ENCODE results near the gene RTL1.
A peak's percentile ranks its signal among the peaks of the same experiment; 100 is the strongest.

The RTL1 gene

DNA sequence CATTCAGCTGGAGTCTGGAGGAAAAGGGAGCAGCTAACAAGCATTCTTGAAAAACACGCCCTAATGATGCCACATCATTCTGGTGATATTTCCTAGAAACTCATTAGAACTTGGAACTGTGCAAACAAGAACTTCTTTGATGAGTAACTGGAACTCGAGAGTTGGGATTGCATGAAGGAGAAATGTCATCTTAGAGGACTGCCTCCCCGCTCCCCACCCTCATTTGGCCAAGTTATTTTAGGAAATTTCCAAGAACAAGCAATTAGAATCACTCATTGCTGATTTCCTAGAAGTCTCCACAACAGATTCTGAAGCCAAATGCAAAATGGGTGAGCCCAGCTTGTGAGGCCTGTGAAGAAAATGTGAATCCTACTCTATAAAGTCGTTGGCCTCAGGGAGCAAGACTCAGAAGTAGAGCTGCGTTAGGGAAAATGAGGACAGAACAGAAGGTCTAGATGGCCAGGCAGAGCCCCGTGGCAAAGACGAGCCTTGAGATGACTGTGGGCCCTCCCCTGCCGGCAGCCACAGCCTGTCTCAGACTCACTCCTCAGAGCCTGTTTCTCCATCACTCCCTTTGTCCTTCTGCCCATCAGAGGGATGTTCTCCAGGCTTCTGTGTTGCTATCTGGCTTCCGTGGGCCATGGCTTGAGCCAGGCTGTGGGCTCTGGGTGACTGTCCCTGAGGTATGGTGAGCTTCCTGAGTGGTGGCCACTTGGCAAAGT is 38.4 kb downstream of the RTL1 start:
- no peak for DNase-seq

DNA sequence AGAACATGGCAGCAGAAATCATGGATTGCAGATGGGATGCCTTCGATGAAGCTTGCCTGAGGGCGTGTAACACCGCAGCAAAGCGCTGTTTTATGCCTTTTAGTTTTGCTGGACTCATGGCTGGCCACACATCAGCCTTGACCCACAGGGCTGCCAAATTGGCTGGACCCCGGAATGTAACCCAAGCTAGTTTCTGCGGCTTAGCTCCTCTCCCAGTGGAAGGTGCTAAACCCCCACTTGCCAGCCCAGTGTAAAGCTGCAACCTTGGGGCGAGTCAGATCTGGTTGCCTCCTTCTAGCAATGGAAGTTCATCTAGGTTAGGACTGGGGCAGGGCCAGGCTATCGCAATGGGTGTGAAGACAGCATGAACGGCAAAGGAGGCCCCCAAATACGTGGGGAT is 39.3 kb downstream of the RTL1 start:
- no peak for DNase-seq

DNA sequence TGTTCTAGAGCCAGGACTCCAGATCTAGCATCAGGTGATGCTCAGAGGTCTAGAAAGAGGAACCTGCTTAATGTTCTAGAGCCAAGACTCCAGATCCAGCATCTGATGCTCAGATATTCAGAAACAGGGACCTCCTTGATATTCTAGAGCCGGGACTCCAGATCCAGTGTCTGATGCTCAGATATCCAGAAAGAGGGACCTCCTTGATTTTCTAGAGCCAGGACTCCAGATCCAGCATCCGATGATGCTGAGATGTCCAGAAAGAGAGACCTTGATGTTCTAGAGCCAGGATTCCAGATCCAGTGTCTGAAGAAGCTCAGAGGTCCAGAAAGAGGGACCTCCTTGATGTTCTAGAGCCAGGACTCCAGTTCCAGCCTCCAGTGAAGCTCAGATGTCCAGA is 40.7 kb downstream of the RTL1 start:
- DNase-seq = no peak

DNA sequence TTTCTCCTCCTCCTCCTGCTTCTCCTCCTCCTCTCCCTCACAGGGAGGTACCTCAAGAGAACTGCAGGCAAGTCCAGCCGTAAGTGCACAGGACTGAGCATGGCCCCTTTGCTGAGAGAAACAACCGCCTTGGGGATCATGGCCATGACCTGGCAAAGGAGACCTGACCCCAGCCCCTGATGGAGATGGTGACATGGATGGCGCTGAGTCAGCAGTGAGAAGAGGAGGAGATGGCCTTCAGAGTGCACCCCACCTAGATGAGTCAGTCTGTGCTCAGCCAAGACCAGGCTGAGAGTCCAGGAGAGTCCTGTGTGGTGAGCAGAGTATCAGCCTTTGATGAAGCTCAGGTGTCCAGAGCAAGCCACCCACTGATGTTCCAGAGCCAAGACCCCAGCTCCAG is 41.2 kb downstream of the RTL1 start:
- DNase-seq = no peak

DNA sequence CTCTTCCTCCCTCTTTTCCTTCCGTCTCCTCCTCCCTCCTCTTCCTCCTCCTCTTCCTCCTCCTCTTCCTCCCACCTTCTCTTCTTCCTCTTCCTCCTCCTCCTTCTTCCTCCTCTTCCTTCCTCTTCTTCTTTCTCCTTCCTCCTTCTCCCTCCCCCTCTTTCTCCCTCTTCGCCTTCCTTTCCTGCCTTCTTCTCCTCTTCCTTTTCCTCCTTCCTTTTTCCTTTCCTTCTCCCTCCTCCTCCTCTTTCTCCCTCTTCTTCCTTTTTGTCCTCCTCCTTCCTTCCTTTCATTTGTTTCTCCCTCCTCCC is 41.6 kb downstream of the RTL1 start:
- no peak for DNase-seq

DNA sequence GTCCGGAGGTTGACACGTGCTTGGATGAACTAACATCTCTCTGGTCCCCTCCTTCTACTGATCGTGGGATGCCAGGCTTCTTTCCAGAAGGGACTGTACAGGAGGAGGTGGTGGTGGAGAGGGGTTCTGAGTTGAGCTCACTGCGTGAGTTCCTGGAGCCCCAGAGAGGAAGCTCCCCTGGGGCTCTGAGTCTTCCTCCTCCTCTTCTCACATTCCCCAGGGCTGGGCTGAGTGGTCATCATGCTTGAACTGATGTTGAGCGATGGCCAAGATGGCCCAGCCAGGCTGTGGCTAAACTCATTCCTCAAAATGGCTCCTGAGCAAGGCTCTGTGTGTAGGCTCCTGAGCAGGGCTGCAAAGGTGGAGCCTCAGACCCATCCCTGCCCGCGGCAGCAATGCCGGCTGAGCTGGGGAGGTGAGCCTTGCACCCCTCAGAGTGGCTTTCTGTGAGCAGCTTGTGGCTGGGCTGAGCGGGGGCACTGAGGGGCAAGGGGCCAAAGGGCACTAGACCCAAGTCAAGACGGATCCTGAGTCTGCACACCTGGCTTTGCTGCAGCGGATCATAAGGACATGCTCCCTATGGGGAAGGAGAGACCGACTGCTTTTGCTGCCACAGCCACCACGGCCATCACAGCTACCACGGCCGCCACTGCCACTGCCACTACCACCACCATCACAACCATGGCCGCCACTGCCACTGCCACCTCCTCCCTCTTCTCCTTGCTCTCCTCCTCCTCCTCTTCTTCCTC is 42.2 kb downstream of the RTL1 start:
- no peak for DNase-seq

DNA sequence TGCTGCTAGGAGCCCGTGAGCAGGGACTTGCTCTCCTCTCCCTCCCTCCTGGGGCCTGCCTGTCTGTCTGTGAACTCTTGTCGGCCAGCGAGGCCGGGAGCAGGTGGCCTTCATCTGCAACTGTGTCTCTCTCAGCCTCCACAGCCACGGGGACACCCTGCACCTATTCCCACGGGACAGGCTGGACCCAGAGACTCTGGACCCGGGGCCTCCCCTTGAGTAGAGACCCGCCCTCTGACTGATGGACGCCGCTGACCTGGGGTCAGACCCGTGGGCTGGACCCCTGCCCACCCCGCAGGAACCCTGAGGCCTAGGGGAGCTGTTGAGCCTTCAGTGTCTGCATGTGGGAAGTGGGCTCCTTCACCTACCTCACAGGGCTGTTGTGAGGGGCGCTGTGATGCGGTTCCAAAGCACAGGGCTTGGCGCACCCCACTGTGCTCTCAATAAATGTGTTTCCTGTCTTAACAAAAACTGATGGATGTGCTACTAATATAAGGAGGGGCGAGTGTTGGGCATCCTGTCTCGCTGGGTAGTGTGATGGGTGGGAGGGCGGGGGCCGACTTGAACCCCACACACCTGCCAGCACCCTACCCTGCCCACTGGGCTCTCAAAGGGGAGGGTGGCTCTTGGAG is 42.9 kb downstream of the RTL1 start:
- DNase-seq = no peak

DNA sequence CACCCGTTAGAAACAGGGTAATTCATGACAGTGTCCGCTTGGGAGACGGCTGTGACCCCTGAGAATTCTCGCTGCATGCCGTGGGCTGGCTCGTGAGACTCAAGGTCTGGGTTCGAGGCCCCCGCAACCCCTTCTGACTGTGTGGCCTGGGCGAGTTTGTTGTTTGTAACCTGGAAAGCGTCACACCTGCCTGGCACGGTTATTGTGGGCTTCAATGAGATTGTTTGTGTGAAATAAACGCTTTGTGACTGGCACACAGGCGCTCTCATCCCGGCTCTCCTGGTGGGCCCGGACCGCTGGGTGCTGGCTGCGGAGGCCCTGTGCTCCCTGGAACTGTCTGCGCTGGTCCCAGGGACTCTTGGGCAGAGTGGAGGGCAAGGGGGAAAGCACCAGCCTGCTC is 43.7 kb downstream of the RTL1 start:
- no peak for DNase-seq

DNA sequence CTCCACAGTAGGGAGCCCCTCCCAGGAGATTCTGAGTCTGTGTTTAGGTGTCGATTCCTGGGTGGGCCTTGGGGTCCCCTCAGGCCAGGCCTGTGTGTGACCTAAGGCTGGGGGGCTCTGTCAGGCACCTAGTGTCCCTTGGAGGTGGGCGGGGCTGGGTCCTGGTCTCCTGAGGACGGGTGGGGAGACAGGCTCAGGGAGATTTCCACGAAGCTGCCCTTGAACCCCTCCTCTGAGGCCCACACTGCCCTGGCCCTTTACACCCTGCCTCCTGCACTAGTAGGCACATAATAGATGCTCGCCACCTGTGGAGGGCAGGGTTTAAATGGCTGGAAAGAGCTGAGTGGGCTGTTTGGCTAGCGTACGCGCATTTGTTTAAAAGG is 44.7 kb downstream of the RTL1 start:
- no peak for DNase-seq

DNA sequence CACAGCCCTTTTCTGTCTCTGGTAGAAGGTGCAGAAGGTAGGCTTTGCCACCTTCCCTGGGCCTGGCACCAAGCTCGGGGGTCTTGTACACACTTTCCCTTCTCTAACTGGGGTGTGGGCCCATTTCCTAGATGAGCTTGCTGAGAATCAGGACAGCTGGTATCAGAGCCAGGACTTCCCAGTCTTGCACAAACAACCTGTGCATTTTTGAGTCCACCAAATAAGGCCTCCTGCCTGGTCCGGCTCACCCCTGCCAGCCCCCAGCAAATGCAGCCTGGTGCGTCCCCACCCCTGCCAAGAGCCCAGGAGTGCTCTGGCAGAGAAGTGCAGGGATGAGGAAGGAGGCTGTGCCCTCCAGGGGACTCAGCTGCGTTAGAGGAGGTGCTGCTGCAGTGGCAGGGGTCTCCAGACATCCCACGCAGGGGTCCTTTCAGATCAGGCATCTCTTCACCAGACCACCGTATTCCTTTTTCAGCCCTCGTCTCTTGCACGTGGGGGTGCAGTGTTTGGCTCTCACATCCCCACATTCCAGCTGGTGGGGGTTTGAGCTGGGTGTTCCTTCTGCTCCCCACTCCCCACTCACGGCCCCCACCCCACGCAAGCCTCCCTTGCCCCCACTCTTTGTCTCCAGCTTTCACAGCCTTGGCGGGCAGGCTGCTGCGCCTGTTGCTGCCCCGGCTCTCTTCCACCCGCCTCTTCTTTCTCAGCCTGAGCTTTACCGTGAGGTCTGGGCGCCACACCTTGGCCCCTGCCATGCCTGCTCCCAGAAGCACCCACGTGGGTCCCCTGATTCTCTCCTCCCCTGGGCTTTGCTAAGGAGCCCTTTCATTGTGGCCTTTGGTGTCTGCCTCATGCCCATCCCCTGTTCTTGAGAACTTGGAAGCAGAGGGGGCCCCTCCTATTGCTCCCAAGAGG is 45.3 kb downstream of the RTL1 start:
- no peak for DNase-seq

DNA sequence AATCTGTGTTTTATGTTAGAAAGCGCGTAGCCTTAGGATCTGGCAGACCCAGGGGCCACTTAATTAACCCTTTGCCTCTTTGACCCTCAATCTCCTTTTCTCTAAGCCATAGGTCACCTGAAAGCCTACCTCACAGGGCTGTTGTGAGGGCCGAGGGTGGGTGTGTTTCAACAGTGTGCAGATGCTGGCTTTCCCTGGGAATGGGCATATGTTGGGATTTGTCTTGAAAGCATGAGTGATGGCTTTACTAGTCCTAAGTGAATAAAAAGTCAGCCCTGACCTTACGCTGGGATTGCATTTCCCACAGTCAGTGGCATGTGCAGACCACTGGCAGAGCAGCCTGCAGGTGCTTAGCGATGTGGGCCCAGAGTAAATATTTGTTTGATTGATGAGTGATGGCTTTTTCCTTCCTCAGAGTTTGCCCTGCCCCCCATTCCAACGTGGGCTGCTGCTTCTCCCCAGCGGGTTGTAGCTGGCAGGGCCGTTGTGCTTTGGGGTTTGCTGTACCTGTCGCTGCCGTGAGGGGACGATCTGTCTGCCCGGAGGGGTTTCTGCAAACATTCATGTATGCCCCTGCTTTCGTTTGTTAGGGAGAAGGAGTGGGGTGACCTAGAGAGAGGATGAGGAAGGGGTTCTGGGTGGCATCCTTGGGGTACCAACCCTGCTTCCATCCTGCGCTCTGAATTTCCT is 46.1 kb downstream of the RTL1 start:
- no peak for DNase-seq

DNA sequence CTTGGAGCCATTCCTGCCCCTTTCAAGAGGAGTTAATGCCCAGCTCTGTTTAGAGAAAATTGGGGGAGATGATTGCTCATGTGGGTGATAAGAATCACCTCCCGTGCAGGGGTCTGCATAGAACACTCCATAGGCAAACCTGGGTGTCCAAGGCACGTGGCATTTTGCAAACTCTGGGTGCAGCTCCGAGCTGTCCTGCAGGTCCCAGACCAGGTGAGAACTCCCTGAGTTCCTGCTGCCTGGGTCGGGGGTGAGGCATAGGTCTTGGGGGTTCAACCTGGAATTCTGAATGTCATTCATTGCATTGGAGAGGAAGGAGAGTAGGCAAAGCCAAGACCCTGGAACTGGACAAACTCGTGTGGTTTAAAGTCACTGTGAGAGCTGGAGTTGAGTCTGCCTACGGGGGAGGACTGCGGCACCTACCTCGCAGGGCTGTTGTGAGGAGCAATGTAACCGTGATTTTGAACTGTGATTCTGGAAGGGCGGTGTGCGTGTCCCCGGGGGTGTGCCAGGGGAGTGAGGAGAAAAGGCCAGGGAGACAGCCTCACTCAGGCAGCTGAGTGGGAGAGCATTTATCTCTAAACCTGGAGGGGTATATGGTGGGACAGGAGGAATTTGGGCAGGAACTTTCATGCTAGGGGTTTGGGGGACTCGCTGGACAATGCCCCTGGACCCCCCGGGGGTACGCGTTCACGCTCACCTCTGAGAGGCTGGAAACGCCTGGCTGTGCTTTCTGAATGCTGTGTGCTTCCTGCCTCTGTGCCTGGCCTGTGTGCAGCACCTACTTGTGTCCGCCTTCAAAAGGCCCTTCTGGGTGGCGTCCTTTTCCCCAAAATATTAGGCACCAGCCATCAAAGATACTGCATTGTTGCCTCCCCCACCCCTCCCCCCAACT is 47.2 kb downstream of the RTL1 start:
- no peak for DNase-seq

DNA sequence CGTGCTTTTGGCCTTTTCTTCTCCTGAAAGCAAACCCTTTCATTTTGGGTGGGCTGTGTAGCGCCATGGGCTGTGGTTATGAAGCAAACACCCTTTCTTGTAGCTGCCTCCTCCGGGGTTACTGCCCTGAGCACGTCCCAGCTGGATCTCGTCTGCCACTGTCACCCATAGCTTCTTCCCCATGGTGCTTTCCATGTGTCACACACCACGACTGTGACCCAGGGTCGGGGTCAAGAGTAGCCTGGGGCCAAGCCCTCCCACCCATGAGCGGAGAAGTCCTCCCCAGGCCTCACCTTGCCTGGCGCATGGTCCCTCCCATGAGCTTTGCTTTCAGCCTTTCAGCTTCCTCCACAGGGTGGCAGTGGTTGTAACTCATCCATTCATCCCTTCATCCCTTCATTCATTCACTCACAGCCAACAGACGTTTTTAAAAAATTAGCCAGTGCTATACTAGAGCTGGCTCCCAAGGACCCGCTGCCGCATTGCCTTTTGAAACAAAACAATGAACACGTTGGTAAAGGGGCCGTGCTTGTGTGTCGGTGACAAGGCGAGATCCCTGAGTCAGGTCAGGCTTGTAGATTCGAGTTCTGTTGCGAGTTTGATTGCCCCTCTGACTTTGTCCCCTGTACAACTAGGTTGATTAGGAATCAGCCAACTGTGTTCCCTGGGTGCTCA is 48.1 kb downstream of the RTL1 start:
- no peak for DNase-seq

DNA sequence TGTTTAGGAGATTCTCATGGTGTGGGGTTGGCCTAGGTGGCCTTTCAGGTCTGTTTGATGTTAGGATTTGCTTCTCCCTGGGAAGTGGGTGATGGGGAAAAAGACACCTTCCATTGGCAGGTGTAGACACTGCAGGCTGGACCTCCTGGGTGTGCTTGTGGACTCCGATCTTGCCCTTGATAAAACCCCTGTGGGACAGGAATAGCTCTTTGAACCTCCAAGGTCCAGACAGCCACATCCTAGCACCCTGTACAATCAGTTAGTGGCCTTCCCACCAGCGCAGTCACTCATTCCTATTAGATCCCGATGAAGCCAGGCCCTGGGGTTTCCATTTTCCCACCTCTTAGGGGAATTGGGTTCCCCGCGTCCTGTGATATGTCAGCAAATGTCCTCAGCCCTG is 49.1 kb downstream of the RTL1 start:
- no peak for DNase-seq

DNA sequence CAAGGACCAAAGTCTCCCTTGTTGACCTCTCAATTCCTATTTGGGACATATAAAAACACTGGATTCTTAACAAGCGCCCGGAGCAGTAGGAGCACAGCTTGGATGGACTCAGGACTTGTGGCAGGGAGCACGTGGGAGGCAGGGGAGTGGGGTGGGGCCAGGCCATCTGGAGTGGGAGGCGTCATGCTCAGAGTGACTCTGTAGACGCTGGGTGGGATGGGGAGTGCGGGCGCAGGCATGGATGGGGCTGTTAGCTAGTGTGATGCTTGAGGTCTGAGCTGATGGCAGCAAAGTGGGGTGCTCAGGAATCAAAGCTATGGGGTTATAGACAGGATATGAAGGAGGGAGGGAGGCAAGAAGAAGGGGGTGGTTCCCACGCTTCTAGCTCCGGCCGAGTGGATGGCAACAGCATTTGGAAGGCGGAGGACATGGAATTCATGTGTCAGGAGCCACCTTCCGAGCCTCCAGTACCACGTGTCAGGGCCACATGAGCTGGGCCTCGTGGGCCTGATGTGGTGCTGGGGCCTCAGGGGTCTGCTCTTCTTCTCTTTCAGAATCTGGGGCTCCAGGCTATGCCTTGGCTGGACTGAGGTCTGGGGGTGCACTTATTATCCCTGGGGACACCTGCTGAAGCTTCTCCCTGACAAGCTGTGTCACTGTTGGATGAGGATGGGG is 51.4 kb downstream of the RTL1 start:
- no peak for DNase-seq

DNA sequence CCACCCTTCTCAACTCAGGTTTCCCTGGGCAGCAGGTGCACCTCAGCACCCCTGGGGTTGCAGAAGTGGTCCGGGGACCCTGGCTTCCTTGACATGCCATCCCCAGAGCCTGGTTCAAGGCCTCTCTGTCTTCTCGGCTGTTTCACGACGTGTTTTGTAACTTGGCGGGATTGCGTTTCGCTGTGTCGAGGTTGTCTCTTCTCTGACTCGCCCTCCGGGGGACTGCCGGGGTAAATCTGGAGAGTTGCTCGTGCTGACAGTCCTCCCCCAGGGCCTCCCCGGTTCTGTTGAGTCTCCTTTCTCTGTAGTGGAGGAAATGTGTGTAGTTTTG is 52.0 kb downstream of the RTL1 start:
- no peak for DNase-seq

DNA sequence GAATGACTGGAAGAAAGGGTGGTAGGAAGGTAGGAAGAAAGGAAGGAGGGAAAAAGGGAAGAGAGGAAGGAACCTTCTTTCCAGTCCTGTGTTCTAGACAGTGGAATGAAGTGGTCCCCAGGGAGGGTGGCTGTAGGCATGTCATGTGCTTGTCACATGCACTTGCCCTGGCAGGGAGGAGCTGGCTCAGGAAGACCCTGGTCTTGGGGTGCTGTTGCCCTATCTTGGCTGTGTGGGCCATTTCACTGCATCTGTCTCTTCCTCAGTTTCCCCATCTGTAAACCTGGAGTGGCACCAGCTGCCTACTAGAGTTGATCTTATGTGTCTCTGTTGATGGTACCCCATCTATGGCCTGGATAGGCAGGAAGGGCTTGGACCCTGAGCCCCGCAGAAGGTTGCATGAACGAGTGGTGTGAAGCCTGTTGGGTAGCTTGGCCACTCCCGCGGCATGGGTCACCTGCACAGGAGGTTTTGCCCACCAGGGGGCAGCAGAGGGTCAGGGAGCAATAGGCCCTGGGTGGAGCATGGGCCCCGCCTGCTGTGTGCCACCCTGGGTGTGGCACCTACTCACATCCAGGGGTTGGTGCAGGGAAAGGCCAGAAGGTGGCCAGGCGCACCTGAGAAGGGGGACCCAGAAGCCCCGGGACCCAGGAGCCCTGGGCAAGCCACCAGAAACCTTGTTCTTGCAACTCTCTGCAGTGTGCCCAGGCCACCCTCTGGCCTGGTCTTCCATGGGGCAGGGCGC is 52.5 kb downstream of the RTL1 start:
- peak; percentile 17 to 61 for DNase-seq

DNA sequence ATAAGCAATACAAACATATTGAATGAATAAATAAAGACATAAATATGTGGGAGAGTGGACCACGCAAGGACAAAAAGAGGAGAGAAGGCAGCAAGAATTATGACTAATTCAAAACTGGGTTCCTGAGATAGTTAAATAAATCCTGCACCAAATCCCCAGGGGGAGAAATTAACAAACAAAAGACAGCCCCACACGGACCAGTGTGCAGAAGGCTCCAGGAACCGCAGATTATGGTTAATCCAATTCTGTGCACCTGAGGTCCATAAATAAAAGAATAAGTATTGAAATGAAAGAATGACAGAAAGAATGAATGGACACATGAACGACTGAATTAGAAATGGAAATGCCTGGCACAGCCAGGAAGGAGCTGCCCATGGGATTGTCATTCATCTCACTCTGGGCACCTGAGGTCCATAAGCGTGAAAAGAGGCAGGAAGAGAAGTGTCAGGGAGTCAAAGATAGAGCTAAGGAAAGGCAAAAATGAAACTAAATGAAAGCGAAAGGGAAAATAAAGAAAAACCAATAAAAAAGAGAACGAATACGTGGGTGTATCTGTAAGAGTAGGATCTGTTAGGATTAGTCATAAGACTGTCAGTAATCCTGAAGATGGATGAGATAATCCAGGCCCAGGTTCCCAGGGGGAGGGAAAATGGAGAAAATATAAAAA is 54.3 kb downstream of the RTL1 start:
- peak in 1 of 2 experiments; percentile 7 for DNase-seq

DNA sequence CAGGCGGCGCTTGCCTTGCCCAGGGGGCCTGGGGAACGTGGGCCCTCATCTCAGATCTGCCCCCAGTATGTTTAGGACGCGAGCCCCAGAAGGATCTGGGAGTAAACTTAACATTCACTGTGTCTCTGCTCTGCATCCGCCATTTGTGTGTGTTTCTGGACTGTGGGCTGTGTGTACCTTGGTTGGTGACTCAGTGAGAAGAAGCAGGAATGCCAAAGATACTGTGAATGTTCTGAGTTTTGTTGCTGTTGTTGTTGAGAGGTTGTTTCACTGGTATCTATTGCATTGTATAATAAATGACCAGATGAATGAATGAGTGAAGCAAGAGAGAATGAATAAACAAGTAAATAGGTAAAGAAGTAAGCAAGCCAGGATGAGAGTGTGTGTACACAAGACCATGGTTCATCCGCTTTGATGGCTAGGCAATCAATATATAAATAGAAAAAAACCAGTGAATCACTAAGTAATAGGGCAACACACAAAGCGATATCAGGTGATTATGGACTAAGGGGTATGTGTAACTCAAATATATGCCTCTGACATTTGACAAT is 57.1 kb downstream of the RTL1 start:
- no peak for DNase-seq
